Measurements from ENCODE around the gene ATXN1.

DNA sequence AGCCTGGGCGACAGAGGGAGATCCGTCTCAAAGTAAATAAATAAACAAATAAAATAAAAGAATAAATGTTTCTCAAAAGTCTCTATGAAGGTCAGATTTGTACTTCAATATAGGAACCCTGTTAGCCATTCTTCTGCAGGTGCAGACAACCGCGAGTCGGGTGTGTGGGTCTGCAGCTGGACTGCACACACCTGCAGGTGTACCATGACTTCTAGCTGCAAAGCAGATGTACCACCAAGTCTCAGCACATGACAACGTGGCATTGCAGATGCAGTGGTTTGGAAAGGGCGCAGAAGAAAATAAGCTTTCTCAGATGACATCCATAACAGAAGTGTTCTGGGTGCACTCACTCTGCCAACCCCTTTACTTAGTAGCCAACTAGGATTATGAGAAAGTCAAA, 239.7 kb downstream of the ATXN1 start:
- TF ChIP-seq SUZ12 (IDR thresholded peaks at IDR 0.05): no peak
- no peak for TF ChIP-seq ARNT (IDR thresholded peaks at IDR 0.05)

Measured in HEK293T (cell line).